GM20431 (cell line): Measurements from ENCODE around the gene ZNF76.

Source experiments
- in situ Hi-C: fragments of 300-500 bp; cut with MseI, MboI; formaldehyde crosslinking; loops from one replicate; pipeline ENCODE4 v1.15.0; 2020; ENCODE audit warnings: low sequenced_read_pairs; ENCODE audit not compliant: unreplicated experiment

Gene ZNF76

GRCh38 chr6:35259194-35259947 is at the start of gene ZNF76:
ZNF76 (plus strand) TSS chr6:35259735; CDS start chr6:35281152, 21,417 bp downstream.
- in situ Hi-C loops, result no loop called here

GRCh38 chr6:35213298-35213791 is 46.2 kb upstream of the ZNF76 start:
- in situ Hi-C loops, result no loop called here

- in situ Hi-C loops, result no loop called here
These were observed 45.4 kb upstream of the ZNF76 start, which contains the start of gene SCUBE3 for GRCh38 chr6:35213824-35214756. SCUBE3 (plus strand) TSS chr6:35213956; CDS start chr6:35214419, 463 bp downstream.

GRCh38 chr6:35214869-35215664 is 44.5 kb upstream of the ZNF76 start:
- in situ Hi-C loops, result no loop called here

- in situ Hi-C loops, result no loop called here
These were observed 43.7 kb upstream of the ZNF76 start for GRCh38 chr6:35215665-35216411.

GRCh38 chr6:35216412-35216732 is 43.2 kb upstream of the ZNF76 start:
- in situ Hi-C loops, result no loop called here

- in situ Hi-C loops, result no loop called here
These were observed 42.4 kb upstream of the ZNF76 start for GRCh38 chr6:35216851-35217811.

- in situ Hi-C loops, result no loop called here
These were observed 41.5 kb upstream of the ZNF76 start for GRCh38 chr6:35218021-35218420.

GRCh38 chr6:35218456-35218855 is 41.1 kb upstream of the ZNF76 start:
- in situ Hi-C loops, result no loop called here

- in situ Hi-C loops, result no loop called here
These were observed 39.7 kb upstream of the ZNF76 start for GRCh38 chr6:35219683-35220326.

- in situ Hi-C loops, result no loop called here
These were observed 38.8 kb upstream of the ZNF76 start for GRCh38 chr6:35220711-35221110.

GRCh38 chr6:35223396-35223795 is 36.1 kb upstream of the ZNF76 start:
- in situ Hi-C loops, result no loop called here

- in situ Hi-C loops, result no loop called here
These were observed 34.8 kb upstream of the ZNF76 start for GRCh38 chr6:35224720-35225119.

GRCh38 chr6:35228481-35228880 is 31.1 kb upstream of the ZNF76 start:
- in situ Hi-C loops, result no loop called here

- in situ Hi-C loops, result no loop called here
These were observed 30.2 kb upstream of the ZNF76 start for GRCh38 chr6:35229304-35229703.

GRCh38 chr6:35230498-35230897 is 29.0 kb upstream of the ZNF76 start:
- in situ Hi-C loops, result no loop called here

GRCh38 chr6:35230950-35231349 is 28.6 kb upstream of the ZNF76 start:
- in situ Hi-C loops, result no loop called here

GRCh38 chr6:35231563-35231962 is 28.0 kb upstream of the ZNF76 start:
- in situ Hi-C loops, result no loop called here
